Right hindlimb (tissue), 1 donor: ENCODE results near the gene TCOF1.

Source experiments
- DNase-seq: peaks from one replicate; pipeline ENCODE4 v3.0.0-alpha.2; 2018

TCOF1 gene

GRCh38 chr5:150431574-150431973 is 74.1 kb downstream of the TCOF1 start:
- DNase-seq, result no peak

- DNase-seq, result peak; percentile 32
Measured at GRCh38 chr5:150434464-150434863, 77.0 kb downstream of the TCOF1 start.

- peak; percentile 84 for DNase-seq
Measured at GRCh38 chr5:150436141-150436680, 78.7 kb downstream of the TCOF1 start.

GRCh38 chr5:150438873-150439546 is 81.5 kb downstream of the TCOF1 start:
- no peak for DNase-seq

- no peak for DNase-seq
Measured at GRCh38 chr5:150440948-150441812, 83.7 kb downstream of the TCOF1 start.

GRCh38 chr5:150441813-150442698 is 84.6 kb downstream of the TCOF1 start:
- no peak for DNase-seq

- no peak for DNase-seq
Measured at GRCh38 chr5:150442699-150443080, 85.2 kb downstream of the TCOF1 start.

- DNase-seq, result no peak
Measured at GRCh38 chr5:150443242-150444075, 86.0 kb downstream of the TCOF1 start.

GRCh38 chr5:150444770-150445169 is 87.3 kb downstream of the TCOF1 start:
- no peak for DNase-seq

- DNase-seq, result no peak
Measured at GRCh38 chr5:150446088-150446487, 88.6 kb downstream of the TCOF1 start.

- no peak for DNase-seq
Measured at GRCh38 chr5:150446583-150446982, 89.1 kb downstream of the TCOF1 start.

GRCh38 chr5:150447188-150447587 is 89.7 kb downstream of the TCOF1 start:
- no peak for DNase-seq

- DNase-seq, result no peak
Measured at GRCh38 chr5:150448334-150448733, 90.8 kb downstream of the TCOF1 start.

- DNase-seq, result peak; percentile 26
Measured at GRCh38 chr5:150448952-150449516, 91.5 kb downstream of the TCOF1 start.
